ENCODE measurements around the gene DCST1.

The DCST1 gene

DNA sequence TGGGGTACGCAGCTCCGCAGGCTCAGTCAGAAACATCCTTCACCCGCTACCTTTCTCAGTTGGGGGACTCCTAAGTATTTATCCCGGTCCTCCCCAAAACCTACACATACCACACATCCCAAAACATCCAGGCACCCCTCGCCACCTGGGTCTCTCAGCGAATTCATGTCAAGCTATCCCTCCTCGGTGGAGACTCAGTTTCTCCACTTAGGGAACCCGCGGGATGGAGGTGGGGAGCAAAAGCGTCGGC is 32.3 kb upstream of the DCST1 start:
- Histone ChIP-seq H3K27me3 (ENCODE audit: control insufficient read depth in 1 of 2, insufficient read depth in 2 of 2, low read length in 2 of 2) (no peaks in the 10 kb centered on the region), H3K4me3 (ENCODE audit: low read depth in 1 of 2, low read length in 2 of 2) (peak overlapping the region; percentile 82 to 89), H3K4me1 (ENCODE audit: control insufficient read depth in 1 of 2, insufficient read depth in 2 of 2, low read length in 2 of 2) (peaks cover 40 to 45% of the 10 kb centered on the region in 2 donors), H3K36me3 (ENCODE audit: control insufficient read depth in 1 of 2, insufficient read depth in 2 of 2, low read length in 2 of 2) (no peaks in the 10 kb centered on the region), H3K27ac (ENCODE audit: low read depth, low read length) (peak overlapping the region; percentile 94), H3K9ac (ENCODE audit: low read depth in 1 of 2, low read length in 2 of 2) (peak overlapping the region; percentile 88 to 94), H3K9me3 (ENCODE audit: control insufficient read depth in 1 of 2, low read length in 2 of 2) (no peaks in the 10 kb centered on the region)

- Histone ChIP-seq H3K27ac (ENCODE audit: low read depth, low read length) (peak overlapping the region; percentile 94), H3K36me3 (ENCODE audit: control insufficient read depth in 1 of 2, insufficient read depth in 2 of 2, low read length in 2 of 2) (no peaks in the 10 kb centered on the region), H3K9me3 (ENCODE audit: control insufficient read depth in 1 of 2, low read length in 2 of 2) (no peaks in the 10 kb centered on the region), H3K4me3 (ENCODE audit: low read depth in 1 of 2, low read length in 2 of 2) (peak overlapping the region; percentile 89 to 96), H3K4me1 (ENCODE audit: control insufficient read depth in 1 of 2, insufficient read depth in 2 of 2, low read length in 2 of 2) (peaks cover 43 to 50% of the 10 kb centered on the region in 2 donors), H3K9ac (ENCODE audit: low read depth in 1 of 2, low read length in 2 of 2) (peak overlapping the region; percentile 88 to 94), H3K27me3 (ENCODE audit: control insufficient read depth in 1 of 2, insufficient read depth in 2 of 2, low read length in 2 of 2) (no peaks in the 10 kb centered on the region)
Measured at GRCh38 chr1:155001675-155002463, 31.8 kb upstream of the DCST1 start.

DNA sequence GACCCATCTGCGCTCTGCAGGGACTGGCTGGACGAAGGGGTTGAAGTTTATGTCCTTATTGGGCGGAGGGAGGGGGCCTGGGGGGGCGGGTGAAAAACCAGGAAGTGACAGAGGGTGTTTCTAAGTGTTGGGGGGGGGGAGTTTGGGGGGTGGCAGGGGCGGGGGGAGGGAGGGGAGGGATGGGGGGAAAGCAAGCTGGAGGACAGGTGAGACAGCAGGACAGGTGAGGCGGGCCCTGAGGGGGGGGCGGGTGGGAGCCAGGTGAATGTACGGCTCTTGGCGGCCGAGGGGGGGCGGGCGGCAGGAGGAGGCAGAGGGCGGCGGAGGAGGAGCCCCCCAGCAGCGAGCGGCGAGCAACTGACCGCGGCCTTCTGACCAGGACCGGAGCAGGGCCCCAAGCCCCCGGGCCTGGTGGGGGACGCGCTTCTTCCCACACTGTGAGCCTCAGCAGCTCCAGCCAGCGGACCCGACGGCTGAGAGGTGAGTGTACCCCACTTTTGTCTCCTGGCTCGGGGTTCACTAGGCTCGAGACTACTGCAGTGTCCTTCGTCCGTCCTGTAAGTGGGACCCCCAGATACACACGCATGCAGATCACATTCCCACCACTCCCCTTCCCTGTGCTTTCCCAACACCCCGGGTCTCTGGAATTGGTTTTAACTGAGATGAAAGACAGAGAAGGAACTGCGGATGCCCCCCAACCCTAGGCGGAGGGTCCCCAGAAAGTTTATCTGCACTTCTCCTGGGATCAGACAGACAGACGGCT is 31.0 kb upstream of the DCST1 start, which contains the start of gene ZBTB7B:
TSS of gene ZBTB7B (plus strand) at position 339 of the 763 bp plus-strand sequence. CDS start 11,859 bp downstream, outside the sequence.
- Histone ChIP-seq H3K4me3 (ENCODE audit: low read depth in 1 of 2, low read length in 2 of 2) (peak within 1 kb of the TSS; percentile 96 to 97), H3K27me3 (ENCODE audit: control insufficient read depth in 1 of 2, insufficient read depth in 2 of 2, low read length in 2 of 2) (no peaks in the 10 kb centered on the region), H3K36me3 (ENCODE audit: control insufficient read depth in 1 of 2, insufficient read depth in 2 of 2, low read length in 2 of 2) (no peaks in the 10 kb centered on the region), H3K9me3 (ENCODE audit: control insufficient read depth in 1 of 2, low read length in 2 of 2) (no peaks in the 10 kb centered on the region), H3K4me1 (ENCODE audit: control insufficient read depth in 1 of 2, insufficient read depth in 2 of 2, low read length in 2 of 2) (peaks cover 45 to 52% of the 10 kb centered on the region in 2 donors), H3K27ac (ENCODE audit: low read depth, low read length) (peak within 1 kb of the TSS; percentile 98), H3K9ac (ENCODE audit: low read depth in 1 of 2, low read length in 2 of 2) (peak within 1 kb of the TSS; percentile 98 to 99)

- Histone ChIP-seq H3K27ac (ENCODE audit: low read depth, low read length) (peak overlapping the region; percentile 98), H3K4me1 (ENCODE audit: control insufficient read depth in 1 of 2, insufficient read depth in 2 of 2, low read length in 2 of 2) (peaks cover 47 to 57% of the 10 kb centered on the region in 2 donors), H3K27me3 (ENCODE audit: control insufficient read depth in 1 of 2, insufficient read depth in 2 of 2, low read length in 2 of 2) (no peaks in the 10 kb centered on the region), H3K4me3 (ENCODE audit: low read depth in 1 of 2, low read length in 2 of 2) (peak overlapping the region; percentile 96 to 97), H3K36me3 (ENCODE audit: control insufficient read depth in 1 of 2, insufficient read depth in 2 of 2, low read length in 2 of 2) (no peaks in the 10 kb centered on the region), H3K9me3 (ENCODE audit: control insufficient read depth in 1 of 2, low read length in 2 of 2) (no peaks in the 10 kb centered on the region), H3K9ac (ENCODE audit: low read depth in 1 of 2, low read length in 2 of 2) (peak overlapping the region; percentile 98 to 99)
Measured at GRCh38 chr1:155003227-155003765, 30.3 kb upstream of the DCST1 start.

DNA sequence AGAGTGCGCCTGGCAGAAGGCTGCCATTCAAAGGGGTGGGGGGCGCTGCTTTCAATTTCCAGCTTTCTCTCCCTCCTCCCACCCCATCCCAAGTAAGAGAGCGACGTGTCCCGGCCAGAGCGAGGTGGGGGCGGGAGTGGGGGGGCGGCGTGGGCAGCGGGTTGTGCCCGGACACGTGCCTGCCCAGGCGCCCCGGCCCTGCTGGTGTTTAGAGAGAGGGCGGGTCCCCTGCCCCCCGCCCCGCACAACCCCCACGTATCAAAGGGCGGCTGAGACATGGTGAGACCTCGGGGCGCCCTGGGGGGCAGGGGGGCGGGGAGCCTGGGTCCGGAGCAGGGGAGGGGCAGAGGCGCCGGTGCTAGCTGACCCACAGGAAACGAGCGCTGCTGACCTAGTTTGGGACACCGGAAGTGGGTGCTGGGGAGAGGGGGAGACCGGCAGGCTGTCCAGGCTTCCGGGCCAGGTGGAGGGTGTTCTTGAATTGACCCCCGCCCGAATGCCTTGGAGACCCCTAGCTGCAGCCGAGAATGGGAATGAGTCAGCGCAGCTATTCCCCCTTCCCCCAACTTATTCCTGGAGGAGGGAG is 29.8 kb upstream of the DCST1 start:
- no peaks in the 10 kb centered on the region for H3K9me3 ChIP-seq (ENCODE audit: control insufficient read depth in 1 of 2, low read length in 2 of 2)
- peak overlapping the region; percentile 96 to 97 for H3K4me3 ChIP-seq (ENCODE audit: low read depth in 1 of 2, low read length in 2 of 2)
- no peaks in the 10 kb centered on the region for H3K27me3 ChIP-seq (ENCODE audit: control insufficient read depth in 1 of 2, insufficient read depth in 2 of 2, low read length in 2 of 2)
- peaks cover 45 to 55% of the 10 kb centered on the region in 2 donors for H3K4me1 ChIP-seq (ENCODE audit: control insufficient read depth in 1 of 2, insufficient read depth in 2 of 2, low read length in 2 of 2)
- no peaks in the 10 kb centered on the region for H3K36me3 ChIP-seq (ENCODE audit: control insufficient read depth in 1 of 2, insufficient read depth in 2 of 2, low read length in 2 of 2)
- H3K9ac ChIP-seq (ENCODE audit: low read depth in 1 of 2, low read length in 2 of 2) = peak overlapping the region; percentile 98 to 99
- H3K27ac ChIP-seq (ENCODE audit: low read depth, low read length) = peak overlapping the region; percentile 98

GRCh38 chr1:155004352-155005075 is 29.1 kb upstream of the DCST1 start:
- H3K27me3 ChIP-seq (ENCODE audit: control insufficient read depth in 1 of 2, insufficient read depth in 2 of 2, low read length in 2 of 2) = no peaks in the 10 kb centered on the region
- H3K9ac ChIP-seq (ENCODE audit: low read depth in 1 of 2, low read length in 2 of 2) = peak overlapping the region; percentile 98 to 99
- H3K4me1 ChIP-seq (ENCODE audit: control insufficient read depth in 1 of 2, insufficient read depth in 2 of 2, low read length in 2 of 2) = peaks cover 42 to 57% of the 10 kb centered on the region in 2 donors
- H3K27ac ChIP-seq (ENCODE audit: low read depth, low read length) = peak overlapping the region; percentile 98
- peak overlapping the region; percentile 96 to 97 for H3K4me3 ChIP-seq (ENCODE audit: low read depth in 1 of 2, low read length in 2 of 2)
- H3K9me3 ChIP-seq (ENCODE audit: control insufficient read depth in 1 of 2, low read length in 2 of 2) = no peaks in the 10 kb centered on the region
- no peaks in the 10 kb centered on the region for H3K36me3 ChIP-seq (ENCODE audit: control insufficient read depth in 1 of 2, insufficient read depth in 2 of 2, low read length in 2 of 2)

DNA sequence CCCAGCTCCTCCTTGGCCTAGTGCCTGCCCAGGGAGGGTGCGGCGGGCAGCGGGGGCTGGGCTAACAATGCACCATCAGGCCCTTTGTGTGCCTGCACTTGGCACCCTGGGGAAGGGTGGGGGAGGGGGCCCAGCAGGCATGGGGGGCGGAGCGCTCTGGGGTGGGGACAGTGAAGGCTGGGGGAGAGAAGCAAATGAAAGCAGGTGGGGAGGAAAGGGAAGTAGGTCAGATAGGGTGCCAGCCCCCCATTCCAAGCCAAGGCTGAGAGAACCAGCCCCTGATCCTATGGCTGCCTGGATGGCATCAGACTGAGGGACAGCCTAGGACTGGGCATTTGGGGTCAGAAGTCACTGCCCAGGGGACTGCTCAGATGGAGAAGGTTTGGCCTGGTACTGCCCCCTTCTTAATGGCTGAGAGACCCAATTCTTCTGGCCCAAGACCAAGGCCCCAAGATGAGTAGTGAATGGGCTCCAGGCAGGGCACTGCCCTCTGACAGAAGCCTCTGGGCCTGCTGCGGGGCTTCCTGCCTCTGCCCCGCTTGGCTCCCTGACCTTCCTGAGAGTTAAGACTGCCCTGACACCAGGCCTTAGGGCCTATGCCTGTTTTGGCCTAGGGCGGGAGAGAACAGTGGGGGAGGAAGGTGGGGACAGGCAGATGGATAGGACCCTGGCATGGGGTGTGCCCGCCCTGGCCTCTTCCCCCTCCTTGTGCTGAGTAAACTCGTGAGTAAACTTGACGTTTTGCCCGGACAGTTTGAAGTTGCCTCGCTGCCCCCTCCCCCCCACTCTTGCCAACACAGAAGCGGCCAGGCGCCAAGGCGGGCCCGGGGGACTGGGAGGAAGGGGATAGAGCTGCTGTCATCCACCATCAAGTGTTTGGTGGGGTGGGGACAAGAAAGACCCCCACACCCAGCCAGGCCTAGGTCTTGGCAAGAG is 28.3 kb upstream of the DCST1 start:
- Histone ChIP-seq H3K9ac (ENCODE audit: low read depth in 1 of 2, low read length in 2 of 2) (peak overlapping the region; percentile 98 to 99), H3K4me1 (ENCODE audit: control insufficient read depth in 1 of 2, insufficient read depth in 2 of 2, low read length in 2 of 2) (peaks cover 42 to 58% of the 10 kb centered on the region in 2 donors), H3K9me3 (ENCODE audit: control insufficient read depth in 1 of 2, low read length in 2 of 2) (no peaks in the 10 kb centered on the region)

GRCh38 chr1:155006601-155007101 is 27.0 kb upstream of the DCST1 start:
- peak overlapping the region; percentile 84 to 99 for H3K9ac ChIP-seq (ENCODE audit: low read depth in 1 of 2, low read length in 2 of 2)
- peak overlapping the region; percentile 9 to 97 for H3K4me3 ChIP-seq (ENCODE audit: low read depth in 1 of 2, low read length in 2 of 2)
- H3K4me1 ChIP-seq (ENCODE audit: control insufficient read depth in 1 of 2, insufficient read depth in 2 of 2, low read length in 2 of 2) = peaks cover 55 to 70% of the 10 kb centered on the region in 2 donors
- H3K9me3 ChIP-seq (ENCODE audit: control insufficient read depth in 1 of 2, low read length in 2 of 2) = no peaks in the 10 kb centered on the region
- no peaks in the 10 kb centered on the region for H3K27me3 ChIP-seq (ENCODE audit: control insufficient read depth in 1 of 2, insufficient read depth in 2 of 2, low read length in 2 of 2)
- H3K27ac ChIP-seq (ENCODE audit: low read depth, low read length) = peak overlapping the region; percentile 98
- no peaks in the 10 kb centered on the region for H3K36me3 ChIP-seq (ENCODE audit: control insufficient read depth in 1 of 2, insufficient read depth in 2 of 2, low read length in 2 of 2)

More for the DNA sequence above, 28.3 kb upstream of the DCST1 start:
- H3K27me3 ChIP-seq (ENCODE audit: control insufficient read depth in 1 of 2, insufficient read depth in 2 of 2, low read length in 2 of 2) = no peaks in the 10 kb centered on the region
- H3K4me3 ChIP-seq (ENCODE audit: low read depth in 1 of 2, low read length in 2 of 2) = peak overlapping the region; percentile 96 to 97
- no peaks in the 10 kb centered on the region for H3K36me3 ChIP-seq (ENCODE audit: control insufficient read depth in 1 of 2, insufficient read depth in 2 of 2, low read length in 2 of 2)
- H3K27ac ChIP-seq (ENCODE audit: low read depth, low read length) = peak overlapping the region; percentile 98
